H1 (cell line): ENCODE results near the gene DPPA4. TPM values are rescaled to one million over a fixed set of nuclear protein-coding genes. Genes with fewer than 3 reads are reported as not detected.

ENCODE experiments used
- CHD2 ChIP-seq: IDR thresholded peaks from 2 replicates; pipeline ENCODE4 v1.6.1; 2012; ENCODE audit warnings: low read length, improper control_type of control experiment
- GTF2F1 ChIP-seq: IDR thresholded peaks from 2 replicates; pipeline ENCODE4 v1.6.1; 2012; ENCODE audit warnings: low read depth, low read length, improper control_type of control experiment, borderline replicate concordance
- JUN ChIP-seq: IDR thresholded peaks from 2 replicates; pipeline ENCODE4 v1.6.1; 2011; ENCODE audit warnings: low read depth, mild to moderate bottlenecking, improper control_type of control experiment, low read length
- SIN3A ChIP-seq, 2 experiments: IDR thresholded peaks in 1 of 2; conservative IDR thresholded peaks in 1 of 2; 2 replicates each; pipeline ENCODE4 v1.6.1; 2011 to 2012; ENCODE audit warnings: low read length in 2 of 2, improper control_type of control experiment in 1 of 2, low read depth in 1 of 2, mild to moderate bottlenecking in 1 of 2
- polyA plus RNA-seq, 7 experiments: library from polyadenylated mRNA; depleted of rRNA in 3 of 7; stranded (reverse) in 5 of 7; unstranded in 2 of 7; fragments of >200 nt in 5 of 7; fragments of 200-250 nt in 2 of 7; gene quantifications; 1 replicate in 5 of 7; 2 replicates in 1 of 7; 4 replicates in 1 of 7; pipeline versions ENCODE4 v1.2.1 to v1.2.3, GENCODE V29; 2011 to 2013; ENCODE audit warnings: missing spikeins in 2 of 7, mixed read lengths in 2 of 7
- small RNA-seq: library from polyadenylated mRNA; stranded (forward); fragments of <200 nt; extraction: miRNeasy Mini kit (QIAGEN cat#:217004); gene quantifications from one replicate; pipeline ENCODE3, GENCODE V24; 2013; ENCODE audit not compliant: insufficient read depth
- total RNA-seq: library from RNA; stranded (reverse); fragmentation: NEBNext Ultra II Directional; extraction: Animal tissue kit (Norgen Biotek cat#: 25700); gene quantifications from 2 replicates; pipeline ENCODE4 v1.2.1, GENCODE V29; 2021
- TF ChIP-seq, protein P1 (sequence below): IDR thresholded peaks from 2 replicates; pipeline ENCODE4 v1.6.1; 2012; ENCODE audit warnings: inconsistent platforms
- TF ChIP-seq, protein P2 (sequence below): IDR thresholded peaks from 2 replicates; pipeline ENCODE4 v1.6.1; 2012; ENCODE audit warnings: inconsistent platforms

DPPA4 gene
- total and polyA plus RNA-seq, 2 of the 8 experiments (the other 6 are each of a cell fraction or from before 2014, with no cell fraction given), result 424 to 772 TPM

DNA sequence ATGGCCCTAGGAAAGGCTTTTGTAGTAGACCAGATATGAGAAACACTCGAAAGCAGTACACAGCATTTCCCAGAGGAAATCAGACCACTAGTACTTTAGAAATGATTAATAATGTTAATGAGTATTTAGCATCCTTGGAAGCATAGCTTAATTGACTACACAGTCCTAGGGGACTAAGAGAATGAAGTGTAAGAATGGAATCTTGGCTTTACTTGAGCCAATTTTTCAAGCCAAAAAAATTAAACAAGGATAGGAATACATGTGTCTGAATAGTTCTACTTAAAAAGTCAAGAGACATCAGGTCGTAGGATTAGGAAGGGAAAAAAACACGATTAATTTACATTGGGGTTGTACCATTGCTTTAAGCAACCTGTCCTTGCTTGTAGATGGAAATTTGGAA, 59.2 kb downstream of the DPPA4 start (continued):
- TF ChIP-seq, protein P1, sequence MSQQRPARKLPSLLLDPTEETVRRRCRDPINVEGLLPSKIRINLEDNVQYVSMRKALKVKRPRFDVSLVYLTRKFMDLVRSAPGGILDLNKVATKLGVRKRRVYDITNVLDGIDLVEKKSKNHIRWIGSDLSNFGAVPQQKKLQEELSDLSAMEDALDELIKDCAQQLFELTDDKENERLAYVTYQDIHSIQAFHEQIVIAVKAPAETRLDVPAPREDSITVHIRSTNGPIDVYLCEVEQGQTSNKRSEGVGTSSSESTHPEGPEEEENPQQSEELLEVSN, result no peak
- TF ChIP-seq SIN3A (conservative IDR thresholded peaks at IDR 0.05 in 1 of 2, IDR thresholded peaks at IDR 0.05 in 1 of 2; ENCODE audit: low read depth in 1 of 2, low read length in 2 of 2) (no peak), JUN (no peak), CHD2 (no peak), GTF2F1 (no peak)
- TF ChIP-seq, protein P2, sequence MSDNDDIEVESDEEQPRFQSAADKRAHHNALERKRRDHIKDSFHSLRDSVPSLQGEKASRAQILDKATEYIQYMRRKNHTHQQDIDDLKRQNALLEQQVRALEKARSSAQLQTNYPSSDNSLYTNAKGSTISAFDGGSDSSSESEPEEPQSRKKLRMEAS, result no peak

Small RNA genes lying within 50 kb of the gene (small RNA-seq; reads per million reads assigned to genes)
- gene AC124945.1, result not detected
- gene RF00017, result not detected

Other genes starting within 250 kb of the DPPA4 start
- gene MORC1, start 219.4 kb downstream of the DPPA4 start, total RNA-seq, result not detected in 2 replicates
- not detected in 2 replicates for gene MORC1, start 219.4 kb downstream of the DPPA4 start, polyA plus RNA-seq (2011; rRNA removed)
- not detected in 2 replicates for gene C3orf85, start 200.8 kb downstream of the DPPA4 start, total RNA-seq
- gene C3orf85, start 200.8 kb downstream of the DPPA4 start, polyA plus RNA-seq (2011; rRNA removed), result not detected in 2 replicates
- 11.2 and 12.6 TPM in 2 replicates for gene DPPA2, start 21.0 kb downstream of the DPPA4 start, total RNA-seq
- gene DPPA2, start 21.0 kb downstream of the DPPA4 start, polyA plus RNA-seq (2011; rRNA removed), result 6.6 and 7.8 TPM in 2 replicates